ENCODE measurements around the gene DEPP1. TPM values are rescaled to one million over a fixed set of nuclear protein-coding genes. Genes with fewer than 3 reads are reported as not detected.

DEPP1 gene
- total and polyA plus RNA-seq, 7 experiments from 2014 or later, result 0.24 to 4.0 (median 0.54) TPM; not detected in 1

- peaks cover 0 to 4% (median 0%) of the 10 kb centered on the region in 11 donors for H3K9me3 Mint-ChIP-seq
- ATAC-seq, result no peak
- H3K36me3 Mint-ChIP-seq, result peaks cover 0 to under 1% (median 0%) of the 10 kb centered on the region in 5 donors
- H3K4me3 ChIP-seq (ENCODE audit: low read length), result no peak overlapping the region
- H3K36me3 ChIP-seq (ENCODE audit: control insufficient read depth in 2 of 3, insufficient read depth in 3 of 3, low read length in 3 of 3), result no peaks in the 10 kb centered on the region
- intact Hi-C loops (cut with micrococcal nuclease), result no loop called here
- H3K27ac ChIP-seq (ENCODE audit: low read depth, low read length), result no peak overlapping the region
- H3K4me3 Mint-ChIP-seq, result peak overlapping the region in 1 of 10 donors; percentile 49
- ChIA-PET CTCF (interaction anchor here (0.8 to 1.0 kb wide), 2 partner anchors 13 to 63 kb away, joined by 3 to 5 read pairs; no protein-coding TSS in a partner anchor), POLR2A (interaction anchor here (0.6 kb wide), 1 partner anchor 51 kb away, joined by 3 read pairs; no protein-coding TSS in a partner anchor)
- H3K4me1 ChIP-seq (ENCODE audit: control insufficient read depth in 2 of 2, insufficient read depth in 2 of 2, low read length in 2 of 2), result peaks cover 9 to 17% of the 10 kb centered on the region in 2 donors
- no peaks in the 10 kb centered on the region for H3K9me3 ChIP-seq (ENCODE audit: control insufficient read depth in 2 of 3, low read length in 3 of 3)
- peaks cover 0 to 11% (median 6%) of the 10 kb centered on the region in 5 donors for H3K27me3 Mint-ChIP-seq
- peak overlapping the region in 5 of 9 donors; percentile 28 to 87 (median 56) for H3K27ac Mint-ChIP-seq
- no peaks in the 10 kb centered on the region for H3K27me3 ChIP-seq (ENCODE audit: control insufficient read depth in 2 of 2, insufficient read depth in 2 of 2, low read length in 2 of 2)
- no peak for DNase-seq
- peaks cover 9 to 37% (median 26%) of the 10 kb centered on the region in 7 donors for H3K4me1 Mint-ChIP-seq
Observed at GRCh38 chr10:44994752-44995530, 16.3 kb upstream of the DEPP1 start.

GRCh38 chr10:44993922-44994751 is 15.5 kb upstream of the DEPP1 start:
- intact Hi-C loops (cut with micrococcal nuclease), result no loop called here
- Mint-ChIP-seq H3K4me3 (no peak overlapping the region), H3K36me3 (no peaks in the 10 kb centered on the region), H3K9me3 (peaks cover 0 to 1% (median 0%) of the 10 kb centered on the region in 11 donors), H3K27me3 (peaks cover 0 to 12% (median 8%) of the 10 kb centered on the region in 5 donors), H3K27ac (peak overlapping the region in 1 of 9 donors; percentile 11), H3K4me1 (peaks cover 8 to 30% (median 21%) of the 10 kb centered on the region in 7 donors)
- POLR2A ChIA-PET, result interaction anchor here (0.6 kb wide), 1 partner anchor 50 kb away, joined by 3 read pairs; no protein-coding TSS in a partner anchor
- Histone ChIP-seq H3K27ac (ENCODE audit: low read depth, low read length) (no peak overlapping the region), H3K9me3 (ENCODE audit: control insufficient read depth in 2 of 3, low read length in 3 of 3) (no peaks in the 10 kb centered on the region), H3K27me3 (ENCODE audit: control insufficient read depth in 2 of 2, insufficient read depth in 2 of 2, low read length in 2 of 2) (no peaks in the 10 kb centered on the region), H3K36me3 (ENCODE audit: control insufficient read depth in 2 of 3, insufficient read depth in 3 of 3, low read length in 3 of 3) (no peaks in the 10 kb centered on the region), H3K4me3 (ENCODE audit: low read length) (no peak overlapping the region), H3K4me1 (ENCODE audit: control insufficient read depth in 2 of 2, insufficient read depth in 2 of 2, low read length in 2 of 2) (peaks cover 9 to 17% of the 10 kb centered on the region in 2 donors)
- CTCF ChIA-PET, result interaction anchor here (0.6 kb wide), 1 partner anchor 37 kb away, joined by 3 read pairs; no protein-coding TSS in a partner anchor
- no peak for ATAC-seq
- no peak for DNase-seq

- H3K9me3 Mint-ChIP-seq, result no peaks in the 10 kb centered on the region
- no peak overlapping the region for H3K4me3 Mint-ChIP-seq
- peaks cover 9 to 17% of the 10 kb centered on the region in 2 donors for H3K4me1 ChIP-seq (ENCODE audit: control insufficient read depth in 2 of 2, insufficient read depth in 2 of 2, low read length in 2 of 2)
- intact Hi-C loops (cut with micrococcal nuclease), result no loop called here
- peaks cover 0 to 15% (median 5%) of the 10 kb centered on the region in 5 donors for H3K27me3 Mint-ChIP-seq
- H3K9me3 ChIP-seq (ENCODE audit: control insufficient read depth in 2 of 3, low read length in 3 of 3), result no peaks in the 10 kb centered on the region
- no peak overlapping the region for H3K27ac ChIP-seq (ENCODE audit: low read depth, low read length)
- ATAC-seq, result no peak
- ChIA-PET POLR2A (no interaction called here), CTCF (no interaction called here)
- H3K4me3 ChIP-seq (ENCODE audit: low read length), result no peak overlapping the region
- H3K27ac Mint-ChIP-seq, result peak overlapping the region in 1 of 9 donors; percentile 11
- peaks cover 8 to 30% (median 21%) of the 10 kb centered on the region in 7 donors for H3K4me1 Mint-ChIP-seq
- no peaks in the 10 kb centered on the region for H3K27me3 ChIP-seq (ENCODE audit: control insufficient read depth in 2 of 2, insufficient read depth in 2 of 2, low read length in 2 of 2)
- H3K36me3 ChIP-seq (ENCODE audit: control insufficient read depth in 2 of 3, insufficient read depth in 3 of 3, low read length in 3 of 3), result no peaks in the 10 kb centered on the region
- no peaks in the 10 kb centered on the region for H3K36me3 Mint-ChIP-seq
- DNase-seq, result peak in 1 of 9 donors; percentile 14
Observed at GRCh38 chr10:44993226-44993921, 14.8 kb upstream of the DEPP1 start.

GRCh38 chr10:44992732-44993225 is 14.2 kb upstream of the DEPP1 start:
- intact Hi-C loops (cut with micrococcal nuclease), result no loop called here
- H3K27ac Mint-ChIP-seq, result no peak overlapping the region
- Histone ChIP-seq H3K4me3 (ENCODE audit: low read length) (no peak overlapping the region), H3K4me1 (ENCODE audit: control insufficient read depth in 2 of 2, insufficient read depth in 2 of 2, low read length in 2 of 2) (peaks cover 9 to 17% of the 10 kb centered on the region in 2 donors), H3K27me3 (ENCODE audit: control insufficient read depth in 2 of 2, insufficient read depth in 2 of 2, low read length in 2 of 2) (no peaks in the 10 kb centered on the region), H3K27ac (ENCODE audit: low read depth, low read length) (no peak overlapping the region), H3K36me3 (ENCODE audit: control insufficient read depth in 2 of 3, insufficient read depth in 3 of 3, low read length in 3 of 3) (no peaks in the 10 kb centered on the region), H3K9me3 (ENCODE audit: control insufficient read depth in 2 of 3, low read length in 3 of 3) (no peaks in the 10 kb centered on the region)
- POLR2A ChIA-PET, result no interaction called here
- H3K4me3 Mint-ChIP-seq, result no peak overlapping the region
- peaks cover 0 to 15% (median 5%) of the 10 kb centered on the region in 5 donors for H3K27me3 Mint-ChIP-seq
- ATAC-seq, result no peak
- no peak for DNase-seq
- CTCF ChIA-PET, result no interaction called here
- no peaks in the 10 kb centered on the region for H3K36me3 Mint-ChIP-seq
- no peaks in the 10 kb centered on the region for H3K9me3 Mint-ChIP-seq
- H3K4me1 Mint-ChIP-seq, result peaks cover 8 to 30% (median 21%) of the 10 kb centered on the region in 7 donors

- POLR2A ChIA-PET, result interaction anchor here (0.6 kb wide), 1 partner anchor 76 kb away, joined by 3 read pairs; no protein-coding TSS in a partner anchor
- Histone ChIP-seq H3K4me1 (ENCODE audit: control insufficient read depth in 2 of 2, insufficient read depth in 2 of 2, low read length in 2 of 2) (peaks cover 9 to 17% of the 10 kb centered on the region in 2 donors), H3K9me3 (ENCODE audit: control insufficient read depth in 2 of 3, low read length in 3 of 3) (no peaks in the 10 kb centered on the region), H3K36me3 (ENCODE audit: control insufficient read depth in 2 of 3, insufficient read depth in 3 of 3, low read length in 3 of 3) (no peaks in the 10 kb centered on the region), H3K27me3 (ENCODE audit: control insufficient read depth in 2 of 2, insufficient read depth in 2 of 2, low read length in 2 of 2) (no peaks in the 10 kb centered on the region), H3K4me3 (ENCODE audit: low read length) (no peak overlapping the region), H3K27ac (ENCODE audit: low read depth, low read length) (no peak overlapping the region)
- no peak for DNase-seq
- peaks cover 8 to 29% (median 21%) of the 10 kb centered on the region in 7 donors for H3K4me1 Mint-ChIP-seq
- peaks cover 0 to 15% (median 5%) of the 10 kb centered on the region in 5 donors for H3K27me3 Mint-ChIP-seq
- no peak overlapping the region for H3K4me3 Mint-ChIP-seq
- H3K36me3 Mint-ChIP-seq, result no peaks in the 10 kb centered on the region
- intact Hi-C loops (cut with micrococcal nuclease), result no loop called here
- ATAC-seq, result no peak
- H3K9me3 Mint-ChIP-seq, result no peaks in the 10 kb centered on the region
- CTCF ChIA-PET, result no interaction called here
- H3K27ac Mint-ChIP-seq, result no peak overlapping the region
Observed at GRCh38 chr10:44992070-44992731, 13.6 kb upstream of the DEPP1 start.
